BE2C (cell line): ENCODE measurements around the gene CALB2.

Experiments used
- DNase-seq: peaks from one replicate; pipeline ENCODE4 v3.0.0-alpha.2; 2020
- H3K27me3 ChIP-seq: fragments of 250-450 bp; sonication (Bioruptor Pico); 2 replicates; pipeline ENCODE4 v1.5.1; 2020; ENCODE audit warnings: mild to moderate bottlenecking
- H3K36me3 ChIP-seq: fragments of 250-450 bp; sonication (Bioruptor Pico); 2 replicates; pipeline ENCODE4 v1.5.1; 2020; ENCODE audit warnings: mild to moderate bottlenecking
- H3K4me1 ChIP-seq: fragments of 250-450 bp; sonication (Bioruptor Pico); 2 replicates; pipeline ENCODE4 v1.5.1; 2020
- H3K4me3 ChIP-seq: 2 replicates; pipeline ENCODE4 v1.5.1; 2011; ENCODE audit warnings: low read depth, low read length
- H3K9me3 ChIP-seq: fragments of 250-450 bp; sonication (Bioruptor Pico); 2 replicates; pipeline ENCODE4 v1.5.1; 2020
- CTCF ChIP-seq: IDR thresholded peaks from 2 replicates; pipeline ENCODE4 v1.5.1; 2012; ENCODE audit warnings: mild to moderate bottlenecking, low read depth, low read length

CALB2 gene

GRCh38 chr16:71387045-71387871, 28.7 kb downstream of the CALB2 start:
- no peak for DNase-seq
- H3K4me3 ChIP-seq = no peak overlapping the region
- no peaks in the 10 kb centered on the region for H3K36me3 ChIP-seq
- no peaks in the 10 kb centered on the region for H3K9me3 ChIP-seq
- no peak for TF ChIP-seq CTCF
- H3K4me1 ChIP-seq = no peaks in the 10 kb centered on the region
- peaks cover 10% of the 10 kb centered on the region for H3K27me3 ChIP-seq

DNA sequence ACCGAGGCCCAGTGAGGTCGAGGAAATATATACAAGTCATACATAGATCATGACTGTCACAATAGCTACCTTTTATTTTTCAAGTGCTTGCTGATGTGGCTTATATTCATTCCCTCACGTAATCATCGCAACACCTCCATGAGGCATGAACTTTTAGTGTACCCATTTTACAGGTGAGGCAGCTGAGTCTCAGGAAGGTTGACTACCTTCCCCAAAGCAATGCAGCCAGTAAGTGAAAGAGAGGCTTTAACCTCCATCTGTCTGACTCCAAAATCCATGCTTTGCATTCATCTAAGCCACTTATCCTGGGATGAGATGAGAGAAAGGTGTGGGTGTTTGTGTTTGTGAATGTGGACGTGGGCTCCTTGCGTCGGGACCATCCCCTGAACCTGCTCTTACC, 30.8 kb downstream of the CALB2 start:
- H3K4me3 ChIP-seq = no peak overlapping the region
- peaks cover 3% of the 10 kb centered on the region for H3K27me3 ChIP-seq
- H3K4me1 ChIP-seq = no peaks in the 10 kb centered on the region
- no peak for TF ChIP-seq CTCF
- H3K9me3 ChIP-seq = no peaks in the 10 kb centered on the region
- no peaks in the 10 kb centered on the region for H3K36me3 ChIP-seq
- no peak for DNase-seq

DNA sequence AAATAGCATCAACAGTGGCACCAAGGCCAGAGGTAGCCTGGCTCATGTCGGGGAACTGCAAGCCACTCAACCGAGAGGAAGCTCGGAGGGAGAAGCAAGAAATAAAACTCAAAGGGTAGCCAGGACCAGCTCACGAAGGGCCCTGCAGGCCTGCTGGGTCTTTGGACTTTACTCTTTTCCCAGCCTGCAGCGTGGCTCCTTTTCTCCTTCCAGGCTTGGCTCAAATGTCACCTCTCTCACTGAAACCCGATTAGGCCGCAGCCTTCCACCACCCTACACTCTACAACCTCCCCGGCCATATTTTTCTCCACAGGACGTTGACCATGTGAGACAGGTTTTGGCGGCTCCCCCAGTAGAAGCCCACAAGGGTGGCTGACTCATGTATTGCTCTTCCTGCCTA, 38.1 kb downstream of the CALB2 start:
- H3K36me3 ChIP-seq = no peaks in the 10 kb centered on the region
- H3K4me1 ChIP-seq = no peaks in the 10 kb centered on the region
- no peak for DNase-seq
- TF ChIP-seq CTCF = no peak
- H3K9me3 ChIP-seq = no peaks in the 10 kb centered on the region
- no peak overlapping the region for H3K4me3 ChIP-seq
- H3K27me3 ChIP-seq = peaks cover 23% of the 10 kb centered on the region

GRCh38 chr16:71399801-71400563, 41.5 kb downstream of the CALB2 start:
- H3K36me3 ChIP-seq = no peaks in the 10 kb centered on the region
- no peaks in the 10 kb centered on the region for H3K4me1 ChIP-seq
- DNase-seq = no peak
- no peaks in the 10 kb centered on the region for H3K9me3 ChIP-seq
- H3K4me3 ChIP-seq = no peak overlapping the region
- no peak for TF ChIP-seq CTCF
- H3K27me3 ChIP-seq = peaks cover 34% of the 10 kb centered on the region

- no peak for TF ChIP-seq CTCF
- Histone ChIP-seq H3K9me3 (no peaks in the 10 kb centered on the region), H3K4me1 (no peaks in the 10 kb centered on the region), H3K27me3 (peaks cover 37% of the 10 kb centered on the region), H3K36me3 (no peaks in the 10 kb centered on the region), H3K4me3 (no peak overlapping the region)
- DNase-seq = no peak
These were observed 43.5 kb downstream of the CALB2 start for GRCh38 chr16:71402007-71402406.

GRCh38 chr16:71402674-71403073, 44.2 kb downstream of the CALB2 start:
- Histone ChIP-seq H3K9me3 (no peaks in the 10 kb centered on the region), H3K4me1 (no peaks in the 10 kb centered on the region), H3K36me3 (no peaks in the 10 kb centered on the region), H3K27me3 (peaks cover 44% of the 10 kb centered on the region), H3K4me3 (no peak overlapping the region)
- DNase-seq = no peak
- no peak for TF ChIP-seq CTCF
